Rectal smooth muscle tissue (tissue), 1 donor: ENCODE measurements around the gene MYO16.

Source experiments
- H3K27ac ChIP-seq: one replicate; pipeline ENCODE4 v1.7.0; 2013; ENCODE audit warnings: low read depth, low read length, inconsistent platforms
- H3K27me3 ChIP-seq: one replicate; pipeline ENCODE4 v1.7.0; 2013; ENCODE audit warnings: low read length; ENCODE audit not compliant: control insufficient read depth, insufficient read depth
- H3K36me3 ChIP-seq: one replicate; pipeline ENCODE4 v1.7.0; 2013; ENCODE audit warnings: low read length; ENCODE audit not compliant: control insufficient read depth, insufficient read depth
- H3K4me1 ChIP-seq: one replicate; pipeline ENCODE4 v1.7.0; 2013; ENCODE audit warnings: low read length; ENCODE audit not compliant: control insufficient read depth, insufficient read depth
- H3K4me3 ChIP-seq: one replicate; pipeline ENCODE4 v1.7.0; 2013; ENCODE audit warnings: low read length
- H3K9ac ChIP-seq: one replicate; pipeline ENCODE4 v1.7.0; 2013; ENCODE audit warnings: low read length

The MYO16 gene

DNA sequence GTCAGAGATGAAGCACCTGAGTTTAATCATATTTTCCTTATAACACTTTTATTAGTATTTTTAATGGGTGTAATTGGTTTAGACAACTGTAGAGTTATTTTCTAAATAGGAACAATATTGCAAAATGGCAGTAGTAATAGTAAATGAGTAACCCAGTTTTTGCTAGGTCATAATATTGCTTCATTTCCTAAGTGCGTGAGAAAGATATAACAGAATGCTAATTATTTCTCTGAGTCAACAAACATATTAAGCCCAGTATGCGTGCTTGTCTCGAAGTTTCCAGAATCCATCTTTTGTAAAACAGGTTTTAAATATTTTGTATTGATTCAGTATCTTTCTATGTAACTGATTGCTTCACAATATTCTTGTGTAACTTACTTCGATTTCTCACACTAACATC lies 315.3 kb downstream of the MYO16 start:
- Histone ChIP-seq H3K27ac (no peak overlapping the region), H3K9ac (no peak overlapping the region), H3K4me3 (no peak overlapping the region), H3K27me3 (no peaks in the 10 kb centered on the region), H3K36me3 (no peaks in the 10 kb centered on the region), H3K4me1 (no peaks in the 10 kb centered on the region)

GRCh38 chr13:108947551-108948030 lies 318.2 kb downstream of the MYO16 start:
- Histone ChIP-seq H3K27ac (no peak overlapping the region), H3K4me1 (no peaks in the 10 kb centered on the region), H3K36me3 (no peaks in the 10 kb centered on the region), H3K27me3 (no peaks in the 10 kb centered on the region), H3K4me3 (no peak overlapping the region), H3K9ac (no peak overlapping the region)

DNA sequence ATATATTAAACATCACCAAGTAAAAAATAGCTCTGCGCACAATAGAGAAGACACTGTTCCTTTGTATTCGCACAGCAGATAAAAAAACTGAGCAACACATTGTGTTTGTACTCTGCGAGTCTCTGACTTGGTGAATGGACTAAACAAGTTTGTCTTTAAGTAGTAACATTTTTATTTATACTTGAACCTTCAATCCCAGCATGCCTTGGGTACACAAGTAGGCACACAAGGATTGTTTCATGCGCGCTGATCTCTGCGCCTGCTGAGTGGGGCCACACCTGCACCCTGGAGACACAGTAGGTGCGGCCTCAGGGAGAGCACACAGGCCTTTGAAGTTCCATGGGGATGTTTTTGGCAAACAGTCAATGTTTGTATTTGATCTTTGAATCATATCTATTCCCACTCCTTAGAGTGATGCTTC lies 318.9 kb downstream of the MYO16 start:
- H3K4me1 ChIP-seq = no peaks in the 10 kb centered on the region
- no peak overlapping the region for H3K4me3 ChIP-seq
- H3K9ac ChIP-seq = no peak overlapping the region
- no peaks in the 10 kb centered on the region for H3K36me3 ChIP-seq
- peak overlapping the region; percentile 42 for H3K27ac ChIP-seq
- no peaks in the 10 kb centered on the region for H3K27me3 ChIP-seq

DNA sequence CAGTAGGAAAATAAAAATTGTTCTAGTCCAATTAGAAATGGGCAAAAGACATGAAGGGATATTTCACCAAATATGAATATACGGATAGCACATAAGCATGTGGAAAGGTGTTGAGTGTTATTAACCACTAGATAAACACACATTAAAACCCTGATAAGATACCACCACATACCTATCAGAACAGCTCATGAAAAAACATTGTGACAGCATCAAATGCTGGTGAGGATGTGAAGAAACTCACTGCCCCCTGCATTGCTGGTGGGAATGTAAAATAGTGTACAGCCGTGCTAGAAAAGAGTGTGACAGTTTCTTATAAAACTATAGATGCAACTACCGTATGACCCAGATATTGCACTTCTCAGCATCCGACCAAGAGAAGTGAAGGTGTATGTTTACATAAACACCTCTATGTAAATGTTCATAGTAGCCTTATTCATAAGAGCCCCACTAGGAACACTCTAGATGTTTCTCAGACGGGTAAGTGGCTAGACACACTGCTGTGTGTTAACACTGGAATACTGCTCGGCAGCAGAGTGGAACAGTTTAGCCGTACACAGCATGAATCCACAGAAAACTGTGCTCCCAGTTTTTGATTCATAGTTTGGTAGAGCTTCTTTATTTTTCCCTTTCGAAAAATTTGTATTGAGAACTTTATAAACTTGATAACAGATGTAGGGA lies 321.1 kb downstream of the MYO16 start:
- Histone ChIP-seq H3K4me3 (no peak overlapping the region), H3K27me3 (no peaks in the 10 kb centered on the region), H3K27ac (no peak overlapping the region), H3K9ac (no peak overlapping the region), H3K36me3 (no peaks in the 10 kb centered on the region), H3K4me1 (no peaks in the 10 kb centered on the region)

DNA sequence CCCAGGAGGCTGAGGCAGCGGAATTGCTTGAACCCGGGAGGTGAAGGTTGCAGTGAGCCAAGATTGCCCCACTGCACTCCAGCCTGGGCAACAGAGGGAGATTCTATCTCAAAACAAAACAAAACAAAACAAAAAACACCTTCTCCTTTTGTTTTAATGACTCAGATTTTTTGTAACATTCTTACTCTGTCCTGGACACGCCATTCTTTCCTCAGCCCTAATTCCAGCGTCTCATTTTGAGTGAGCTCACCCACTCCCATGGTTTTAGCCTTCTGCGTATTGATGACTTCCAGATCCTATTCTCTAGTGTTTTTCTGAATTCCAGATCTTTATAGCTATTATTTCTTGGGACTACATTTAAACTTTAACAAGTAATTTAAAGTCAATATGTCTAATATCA lies 326.3 kb downstream of the MYO16 start:
- Histone ChIP-seq H3K4me3 (no peak overlapping the region), H3K27ac (no peak overlapping the region), H3K27me3 (no peaks in the 10 kb centered on the region), H3K36me3 (no peaks in the 10 kb centered on the region), H3K4me1 (no peaks in the 10 kb centered on the region), H3K9ac (no peak overlapping the region)

GRCh38 chr13:108957369-108958012 lies 328.1 kb downstream of the MYO16 start:
- Histone ChIP-seq H3K27ac (no peak overlapping the region), H3K4me1 (no peaks in the 10 kb centered on the region), H3K9ac (no peak overlapping the region), H3K27me3 (no peaks in the 10 kb centered on the region), H3K36me3 (no peaks in the 10 kb centered on the region), H3K4me3 (no peak overlapping the region)

- Histone ChIP-seq H3K4me3 (no peak overlapping the region), H3K27ac (no peak overlapping the region), H3K4me1 (no peaks in the 10 kb centered on the region), H3K36me3 (no peaks in the 10 kb centered on the region), H3K9ac (no peak overlapping the region), H3K27me3 (no peaks in the 10 kb centered on the region)
These were observed 328.6 kb downstream of the MYO16 start for GRCh38 chr13:108958013-108958376.

- H3K4me1 ChIP-seq = no peaks in the 10 kb centered on the region
- H3K36me3 ChIP-seq = no peaks in the 10 kb centered on the region
- H3K27me3 ChIP-seq = no peaks in the 10 kb centered on the region
- no peak overlapping the region for H3K9ac ChIP-seq
- no peak overlapping the region for H3K27ac ChIP-seq
- no peak overlapping the region for H3K4me3 ChIP-seq
These were observed 329.8 kb downstream of the MYO16 start for GRCh38 chr13:108959234-108959633.

GRCh38 chr13:108960006-108960405 lies 330.6 kb downstream of the MYO16 start:
- no peak overlapping the region for H3K27ac ChIP-seq
- H3K36me3 ChIP-seq = no peaks in the 10 kb centered on the region
- no peaks in the 10 kb centered on the region for H3K27me3 ChIP-seq
- H3K4me3 ChIP-seq = no peak overlapping the region
- H3K4me1 ChIP-seq = no peaks in the 10 kb centered on the region
- H3K9ac ChIP-seq = no peak overlapping the region

- Histone ChIP-seq H3K4me1 (no peaks in the 10 kb centered on the region), H3K9ac (no peak overlapping the region), H3K27me3 (no peaks in the 10 kb centered on the region), H3K4me3 (no peak overlapping the region), H3K27ac (no peak overlapping the region), H3K36me3 (no peaks in the 10 kb centered on the region)
These were observed 332.2 kb downstream of the MYO16 start for GRCh38 chr13:108961542-108962125.

- Histone ChIP-seq H3K36me3 (no peaks in the 10 kb centered on the region), H3K9ac (no peak overlapping the region), H3K27me3 (no peaks in the 10 kb centered on the region), H3K27ac (no peak overlapping the region), H3K4me1 (no peaks in the 10 kb centered on the region), H3K4me3 (no peak overlapping the region)
These were observed 333.2 kb downstream of the MYO16 start for GRCh38 chr13:108962654-108963053.

DNA sequence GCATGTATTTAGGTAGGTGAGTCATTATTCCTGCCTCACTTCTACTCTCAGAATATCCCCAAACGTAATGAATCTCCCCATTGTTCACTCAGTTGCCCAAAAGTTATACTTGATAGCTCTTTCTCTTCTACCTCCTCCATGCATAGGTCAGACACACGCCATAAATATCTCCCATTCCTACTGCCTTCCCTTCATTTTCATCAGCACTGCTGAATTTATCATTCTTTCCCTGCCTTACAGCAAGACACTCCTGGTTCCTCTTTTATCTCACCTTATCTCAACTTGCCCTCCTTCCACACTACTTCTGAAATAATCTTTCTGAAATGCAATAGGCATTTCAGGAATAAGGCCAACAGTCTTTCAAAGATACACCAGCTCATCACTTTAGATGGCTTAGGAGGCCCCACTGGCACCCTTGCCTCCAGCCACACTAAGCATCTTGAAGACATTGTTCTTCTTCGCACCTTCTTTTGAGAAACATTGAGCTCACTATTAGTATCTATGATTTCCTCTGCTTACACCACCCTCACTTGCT lies 333.9 kb downstream of the MYO16 start:
- Histone ChIP-seq H3K27me3 (no peaks in the 10 kb centered on the region), H3K4me1 (no peaks in the 10 kb centered on the region), H3K27ac (no peak overlapping the region), H3K9ac (no peak overlapping the region), H3K36me3 (no peaks in the 10 kb centered on the region), H3K4me3 (no peak overlapping the region)
